Hepatocyte (in vitro differentiated cells): Measurements from ENCODE around the gene DYNC1LI2. TPM values are rescaled to one million over a fixed set of nuclear protein-coding genes. Genes with fewer than 3 reads are reported as not detected.

Experiments used
- DNase-seq: peaks from one replicate; pipeline ENCODE4 v3.0.0-alpha.2; 2016; ENCODE audit warnings: low spot score
- H2AFZ ChIP-seq: fragments of 200-600 bp; sonication (generic); 2 replicates; pipeline ENCODE4 v1.6.0; 2016; ENCODE audit warnings: antibody characterized with exemption, mild to moderate bottlenecking
- H3K27ac ChIP-seq: fragments of 200-600 bp; sonication (generic); 2 replicates; pipeline ENCODE4 v1.5.1; 2016; ENCODE audit warnings: mild to moderate bottlenecking
- H3K27me3 ChIP-seq: fragments of 200-600 bp; sonication (generic); 2 replicates; pipeline ENCODE4 v1.6.1; 2016
- H3K36me3 ChIP-seq: fragments of 200-600 bp; sonication (generic); replicated peaks from 2 replicates; pipeline ENCODE4 v1.5.1; 2016; ENCODE audit warnings: low read depth; ENCODE audit not compliant: insufficient read depth
- H3K4me1 ChIP-seq: fragments of 200-600 bp; sonication (generic); 2 replicates; pipeline ENCODE4 v1.5.1; 2016; ENCODE audit warnings: mild to moderate bottlenecking, moderate library complexity; ENCODE audit not compliant: insufficient read depth
- H3K4me2 ChIP-seq: fragments of 200-600 bp; sonication (generic); 2 replicates; pipeline ENCODE4 v1.6.0; 2016
- H3K4me3 ChIP-seq: fragments of 200-600 bp; sonication (generic); 2 replicates; pipeline ENCODE4 v1.5.1; 2016; ENCODE audit warnings: mild to moderate bottlenecking
- H3K79me2 ChIP-seq: fragments of 200-600 bp; sonication (generic); 2 replicates; pipeline ENCODE4 v1.6.0; 2017; ENCODE audit warnings: mild to moderate bottlenecking
- H3K9me2 ChIP-seq: fragments of 200-600 bp; sonication (generic); replicated peaks from 2 replicates; pipeline ENCODE4 v1.6.0; 2017; ENCODE audit warnings: mild to moderate bottlenecking; ENCODE audit not compliant: insufficient read depth
- H3K9me3 ChIP-seq: fragments of 200-600 bp; sonication (generic); 2 replicates; pipeline ENCODE4 v1.5.1; 2016; ENCODE audit warnings: low read depth, mild to moderate bottlenecking
- H4K20me1 ChIP-seq: fragments of 200-600 bp; sonication (generic); 2 replicates; pipeline ENCODE4 v1.6.0; 2016; ENCODE audit warnings: mild to moderate bottlenecking; ENCODE audit not compliant: insufficient read depth, poor library complexity, severe bottlenecking
- CTCF ChIP-seq: fragments of 200-600 bp; sonication (generic); IDR thresholded peaks from 2 replicates; pipeline ENCODE4 v1.5.1; 2016; ENCODE audit warnings: antibody characterized with exemption, mild to moderate bottlenecking; ENCODE audit not compliant: poor library complexity
- EZH2 ChIP-seq: fragments of 200-600 bp; sonication (generic); IDR thresholded peaks from 2 replicates; pipeline ENCODE4 v1.6.1; 2016; ENCODE audit warnings: antibody characterized with exemption, mild to moderate bottlenecking, borderline replicate concordance
- EZH2phosphoT487 ChIP-seq: fragments of 200-600 bp; sonication (generic); IDR thresholded peaks from one replicate; pipeline ENCODE4 v1.6.1; 2018; ENCODE audit warnings: antibody characterized with exemption, mild to moderate bottlenecking, low read depth, moderate library complexity; ENCODE audit not compliant: unreplicated experiment, severe bottlenecking
- WGBS: methylation state at CpG from one replicate; pipeline ENCODE4 v1.1.6; 2016; ENCODE audit warnings: low lambda C conversion rate; ENCODE audit errors: missing lambda C conversion rate; 5-methylcytosine and 5-hydroxymethylcytosine counted together
- polyA plus RNA-seq: library from polyadenylated mRNA; unstranded; fragments of >200 nt; fragmentation: Nextera tagmentation; extraction: Ambion mirVana; gene quantifications from 2 replicates; pipeline ENCODE4 v1.2.1, GENCODE V29; 2016
- total RNA-seq: library from RNA; depleted of rRNA; stranded (reverse); fragments of >200 nt; gene quantifications from 2 replicates; pipeline ENCODE4 v1.2.3, GENCODE V29; 2014

DYNC1LI2 gene
- total and polyA plus RNA-seq, 2 experiments from 2014 or later: 97.3 to 99.1 TPM

- H3K4me1 ChIP-seq: no peaks in the 10 kb centered on the region
- peaks cover 8% of the 10 kb centered on the region for H3K36me3 ChIP-seq
- 54% methylated on average over 3 of the region's 3 CpGs for WGBS
- peak; percentile 78 for DNase-seq
- H3K79me2 ChIP-seq: peaks cover 2% of the 10 kb centered on the region
- no peak overlapping the region for H3K27ac ChIP-seq
- no peak overlapping the region for H3K4me2 ChIP-seq
- TF ChIP-seq CTCF (peak; percentile 61), EZH2 (no peak), EZH2phosphoT487 (no peak)
- H3K27me3 ChIP-seq: no peaks in the 10 kb centered on the region
- no peaks in the 10 kb centered on the region for H3K9me3 ChIP-seq
- H3K4me3 ChIP-seq: no peak overlapping the region
- H2AFZ ChIP-seq: no peak overlapping the region
- H3K9me2 ChIP-seq: no peaks in the 10 kb centered on the region
- no peaks in the 10 kb centered on the region for H4K20me1 ChIP-seq
Observed at GRCh38 chr16:66728117-66728787, 23.2 kb downstream of the DYNC1LI2 start.

- no peak for TF ChIP-seq EZH2phosphoT487
- TF ChIP-seq CTCF: no peak
- no peak for TF ChIP-seq EZH2
- 48% methylated on average over 3 of the region's 3 CpGs for WGBS
- no peaks in the 10 kb centered on the region for H3K79me2 ChIP-seq
Observed at GRCh38 chr16:66720766-66721165, 30.6 kb downstream of the DYNC1LI2 start.

GRCh38 chr16:66719246-66719645 lies 32.2 kb downstream of the DYNC1LI2 start:
- H4K20me1 ChIP-seq: no peaks in the 10 kb centered on the region
- 95% methylated on average over 4 of the region's 4 CpGs for WGBS

More at GRCh38 chr16:66720766-66721165, 30.6 kb downstream of the DYNC1LI2 start:
- H3K36me3 ChIP-seq: peaks cover 8% of the 10 kb centered on the region
- no peaks in the 10 kb centered on the region for H3K9me2 ChIP-seq
- H3K4me1 ChIP-seq: peaks cover under 1% of the 10 kb centered on the region
- H2AFZ ChIP-seq: no peak overlapping the region
- H4K20me1 ChIP-seq: no peaks in the 10 kb centered on the region
- H3K4me3 ChIP-seq: no peak overlapping the region
- H3K4me2 ChIP-seq: no peak overlapping the region
- H3K27ac ChIP-seq: no peak overlapping the region
- no peaks in the 10 kb centered on the region for H3K9me3 ChIP-seq
- no peaks in the 10 kb centered on the region for H3K27me3 ChIP-seq
- no peak for DNase-seq

More at GRCh38 chr16:66719246-66719645, 32.2 kb downstream of the DYNC1LI2 start:
- Histone ChIP-seq H3K4me3 (no peak overlapping the region), H3K9me2 (no peaks in the 10 kb centered on the region), H3K27ac (no peak overlapping the region), H3K36me3 (peaks cover 5% of the 10 kb centered on the region), H3K4me2 (no peak overlapping the region), H3K4me1 (peaks cover 13% of the 10 kb centered on the region), H3K9me3 (no peaks in the 10 kb centered on the region), H3K27me3 (no peaks in the 10 kb centered on the region), H2AFZ (no peak overlapping the region), H3K79me2 (no peaks in the 10 kb centered on the region)
- TF ChIP-seq CTCF: no peak
- no peak for TF ChIP-seq EZH2phosphoT487
- no peak for TF ChIP-seq EZH2
- DNase-seq: no peak
